Measurements from ENCODE around the gene FHOD3.

Gene FHOD3

DNA sequence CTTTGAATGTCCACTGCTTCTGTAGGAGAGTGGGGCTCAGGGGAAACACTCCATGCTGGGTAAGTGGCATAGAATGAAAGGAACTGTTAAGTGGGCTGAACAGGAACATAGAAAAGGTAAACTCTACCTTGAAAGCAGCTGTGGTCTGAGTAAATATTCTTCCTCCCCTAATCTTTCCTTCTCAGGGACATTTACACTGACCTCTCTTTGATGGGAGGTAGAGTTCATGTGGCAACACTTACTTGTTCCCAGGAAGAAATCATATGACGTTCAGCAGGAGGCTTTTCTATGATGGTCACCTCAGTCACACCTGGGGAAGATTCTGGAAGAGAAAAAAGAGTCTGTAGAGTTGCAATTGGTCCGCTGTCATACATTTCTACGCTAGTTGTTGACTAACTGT is 521.1 kb downstream of the FHOD3 start:
- DNase-seq: no peak

- DNase-seq: no peak
Observed at GRCh38 chr18:36819621-36820020, 522.1 kb downstream of the FHOD3 start.

- DNase-seq: no peak
Observed at GRCh38 chr18:36821681-36822080, 524.2 kb downstream of the FHOD3 start.

- DNase-seq: no peak
Observed at GRCh38 chr18:36825526-36825925, 528.0 kb downstream of the FHOD3 start.

DNA sequence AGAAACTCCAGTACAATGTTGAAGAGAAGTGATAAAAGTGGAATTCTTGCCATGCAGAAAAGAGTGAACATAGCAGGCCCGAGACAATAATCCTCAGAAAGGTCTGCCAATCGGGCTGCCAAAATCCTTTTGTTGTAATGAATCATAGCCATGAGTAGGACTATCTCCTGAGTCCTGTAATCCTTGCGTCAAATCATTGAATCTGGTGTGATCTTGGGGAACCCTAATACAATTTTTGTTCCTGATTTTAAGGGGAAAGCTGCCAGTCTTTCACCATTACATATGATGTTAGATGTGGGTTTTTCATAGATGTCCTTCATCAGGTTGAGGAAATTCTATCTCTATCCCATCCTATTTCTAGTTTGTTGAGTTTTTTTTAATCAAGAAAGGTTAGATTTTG is 529.0 kb downstream of the FHOD3 start:
- DNase-seq: no peak

GRCh38 chr18:36828157-36828629 is 530.7 kb downstream of the FHOD3 start:
- DNase-seq: peak; percentile 39

- DNase-seq: peak; percentile 86
Observed at GRCh38 chr18:36828630-36829361, 531.3 kb downstream of the FHOD3 start, which contains the start of the genes KIAA1328 and TPGS2. KIAA1328 (plus strand) TSS chr18:36829127; CDS start chr18:36829139, 12 bp downstream. TPGS2 (minus strand) TSS chr18:36829002; CDS start chr18:36828767, 235 bp downstream.

All from DMS79 treated with DMSO at 0.1 percent for 48 hours (cell line).